Keratinocyte (primary cell): Measurements from ENCODE around the gene FNTB. TPM values are rescaled to one million over a fixed set of nuclear protein-coding genes. Genes with fewer than 3 reads are reported as not detected.

ENCODE experiments used
- DNase-seq: peaks from one replicate; pipeline ENCODE4 v3.0.0-alpha.2; 2011; ENCODE audit warnings: low read depth, missing footprints, low spot score
- FAIRE-seq: peaks from 2 replicates; lab custom pipeline; 2011; peaks lifted over from hg19 to GRCh38; lab: Jason Lieb, UNC
- H2AFZ ChIP-seq: 2 replicates; pipeline ENCODE4 v1.6.0; 2012; ENCODE audit warnings: low read length, control low read depth, inconsistent platforms; ENCODE audit not compliant: control insufficient read depth
- H3K27ac ChIP-seq: 2 replicates; pipeline ENCODE4 v1.5.1; 2011; ENCODE audit warnings: low read length; ENCODE audit not compliant: control insufficient read depth, insufficient read depth
- H3K27me3 ChIP-seq: 3 replicates; pipeline ENCODE4 v1.6.0; 2011; ENCODE audit warnings: low read length; ENCODE audit not compliant: control insufficient read depth, insufficient read depth; ENCODE audit errors: extremely low read depth
- H3K36me3 ChIP-seq, 2 experiments: 2 replicates in 1 of 2; 3 replicates in 1 of 2; pipeline ENCODE4 v1.5.1; 2011; ENCODE audit warnings: low read length in 2 of 2, mild to moderate bottlenecking in 1 of 2; ENCODE audit not compliant: control insufficient read depth in 2 of 2, insufficient read depth in 2 of 2; ENCODE audit errors: extremely low read depth in 1 of 2
- H3K4me1 ChIP-seq: 3 replicates; pipeline ENCODE4 v1.5.1; 2011; ENCODE audit warnings: low read length; ENCODE audit not compliant: control insufficient read depth, insufficient read depth; ENCODE audit errors: extremely low read depth
- H3K4me2 ChIP-seq: 3 replicates; pipeline ENCODE4 v1.6.0; 2011; ENCODE audit warnings: low read depth, low read length; ENCODE audit not compliant: control insufficient read depth, insufficient read depth; ENCODE audit errors: extremely low read depth
- H3K4me3 ChIP-seq, 3 experiments: fragments of 200-600 bp in 1 of 3; sonication (generic) in 1 of 3; 2 replicates in 2 of 3; 3 replicates in 1 of 3; pipeline ENCODE4 v1.5.1; 2011 to 2016; ENCODE audit warnings: low read length in 3 of 3, mild to moderate bottlenecking in 3 of 3, control low read depth in 2 of 3, inconsistent platforms in 1 of 3, low read depth in 1 of 3, mixed read lengths in 1 of 3, mixed run types in 1 of 3, moderate library complexity in 1 of 3; ENCODE audit not compliant: control insufficient read depth in 2 of 3, insufficient read depth in 2 of 3; ENCODE audit errors: extremely low read depth in 1 of 3
- H3K79me2 ChIP-seq: 2 replicates; pipeline ENCODE4 v1.6.0; 2012; ENCODE audit warnings: low read length; ENCODE audit not compliant: control insufficient read depth, insufficient read depth
- H3K9ac ChIP-seq: 3 replicates; pipeline ENCODE4 v1.6.0; 2011; ENCODE audit warnings: low read length; ENCODE audit not compliant: control insufficient read depth, insufficient read depth; ENCODE audit errors: extremely low read depth
- H3K9me1 ChIP-seq: 3 replicates; pipeline ENCODE4 v1.6.0; 2011; ENCODE audit warnings: low read length; ENCODE audit not compliant: control insufficient read depth, insufficient read depth; ENCODE audit errors: extremely low read depth
- H3K9me3 ChIP-seq: 2 replicates; pipeline ENCODE4 v1.5.1; 2012; ENCODE audit warnings: low read depth, low read length; ENCODE audit not compliant: control insufficient read depth
- H4K20me1 ChIP-seq: 3 replicates; pipeline ENCODE4 v1.6.0; 2011; ENCODE audit warnings: low read length; ENCODE audit not compliant: control insufficient read depth, insufficient read depth; ENCODE audit errors: extremely low read depth
- CTCF ChIP-seq, 3 experiments: IDR thresholded peaks in 1 of 3; conservative IDR thresholded peaks in 1 of 3; optimal IDR thresholded peaks in 1 of 3; 2 replicates in 2 of 3; 3 replicates in 1 of 3; pipeline versions ENCODE3 to v1.5.1; 2011; ENCODE audit warnings: low read length in 3 of 3, mild to moderate bottlenecking in 3 of 3, moderate library complexity in 2 of 3, control low read depth in 1 of 3, inconsistent platforms in 1 of 3; ENCODE audit not compliant: insufficient read depth in 2 of 3; ENCODE audit errors: extremely low read depth in 1 of 3
- EZH2 ChIP-seq: IDR thresholded peaks from one replicate; pipeline ENCODE4 v1.6.1; 2012; ENCODE audit warnings: inconsistent platforms, mild to moderate bottlenecking, low read length, moderate library complexity
- dilution Hi-C: fragments of 300-500 bp; cut with MboI; formaldehyde crosslinking; loops from one replicate; pipeline ENCODE4 v1.7.0; 2020; ENCODE audit warnings: low sequenced_read_pairs; ENCODE audit not compliant: extremely low pct_ligation_motif_present
- polyA plus RNA-seq, 5 experiments: library from polyadenylated mRNA; depleted of rRNA in 3 of 5; stranded (reverse) in 3 of 5; stranded (forward) in 1 of 5; unstranded in 1 of 5; fragments of >200 nt; gene quantifications; 1 replicate in 1 of 5; 2 replicates in 3 of 5; 3 replicates in 1 of 5; pipeline versions ENCODE4 v1.2.1 to v1.2.3, GENCODE V29; 2011 to 2012; ENCODE audit warnings: missing spikeins in 2 of 5, low read depth in 1 of 5, low replicate concordance in 1 of 5

FNTB gene
- polyA plus RNA-seq, 1 donor (not counting 4 experiments of a cell fraction or from before 2014, with no cell fraction given) = 10.1 TPM

- dilution Hi-C loops = no loop called here
- no peak for DNase-seq
- no peak overlapping the region for H3K4me2 ChIP-seq
- no peaks in the 10 kb centered on the region for H3K4me1 ChIP-seq
- H3K27ac ChIP-seq = no peak overlapping the region
- H3K79me2 ChIP-seq = no peaks in the 10 kb centered on the region
- peaks cover 6 to 8% of the 10 kb centered on the region in 2 experiments for H3K36me3 ChIP-seq
- no peak overlapping the region for H2AFZ ChIP-seq
- H3K4me3 ChIP-seq = no peak overlapping the region
- H3K27me3 ChIP-seq = no peaks in the 10 kb centered on the region
- FAIRE-seq = no peak
- H4K20me1 ChIP-seq = no peaks in the 10 kb centered on the region
- TF ChIP-seq EZH2 (no peak), CTCF (optimal IDR thresholded peaks at IDR 0.05 in 1 of 3, IDR thresholded peaks at IDR 0.05 in 1 of 3, conservative IDR thresholded peaks at IDR 0.05 in 1 of 3; ENCODE audit: extremely low read depth in 1 of 3, insufficient read depth in 2 of 3, low read length in 3 of 3) (no peak)
- no peak overlapping the region for H3K9ac ChIP-seq
- H3K9me1 ChIP-seq = no peaks in the 10 kb centered on the region
- no peaks in the 10 kb centered on the region for H3K9me3 ChIP-seq
Observed at GRCh38 chr14:65038966-65039365, 52.3 kb downstream of the FNTB start.

GRCh38 chr14:65040666-65041433 is 54.2 kb downstream of the FNTB start:
- Histone ChIP-seq H3K36me3 (peaks cover 6 to 9% of the 10 kb centered on the region in 2 experiments), H3K9ac (no peak overlapping the region), H3K4me1 (no peaks in the 10 kb centered on the region), H3K79me2 (no peaks in the 10 kb centered on the region), H3K9me1 (no peaks in the 10 kb centered on the region), H2AFZ (no peak overlapping the region), H3K9me3 (no peaks in the 10 kb centered on the region), H3K27me3 (no peaks in the 10 kb centered on the region), H3K27ac (no peak overlapping the region), H4K20me1 (no peaks in the 10 kb centered on the region), H3K4me2 (no peak overlapping the region), H3K4me3 (no peak overlapping the region)
- DNase-seq = no peak
- dilution Hi-C loops = no loop called here
- no peak for FAIRE-seq
- TF ChIP-seq EZH2 (no peak), CTCF (optimal IDR thresholded peaks at IDR 0.05 in 1 of 3, IDR thresholded peaks at IDR 0.05 in 1 of 3, conservative IDR thresholded peaks at IDR 0.05 in 1 of 3; ENCODE audit: extremely low read depth in 1 of 3, insufficient read depth in 2 of 3, low read length in 3 of 3) (no peak)
